COLO668 (cell line): Measurements from ENCODE around the gene EIF2S3B.

ENCODE experiments used
- DNase-seq: peaks from one replicate; lab custom pipeline; 2025; ENCODE audit not compliant: unreplicated experiment; lab: John Stamatoyannopoulos, UW

The EIF2S3B gene

DNA sequence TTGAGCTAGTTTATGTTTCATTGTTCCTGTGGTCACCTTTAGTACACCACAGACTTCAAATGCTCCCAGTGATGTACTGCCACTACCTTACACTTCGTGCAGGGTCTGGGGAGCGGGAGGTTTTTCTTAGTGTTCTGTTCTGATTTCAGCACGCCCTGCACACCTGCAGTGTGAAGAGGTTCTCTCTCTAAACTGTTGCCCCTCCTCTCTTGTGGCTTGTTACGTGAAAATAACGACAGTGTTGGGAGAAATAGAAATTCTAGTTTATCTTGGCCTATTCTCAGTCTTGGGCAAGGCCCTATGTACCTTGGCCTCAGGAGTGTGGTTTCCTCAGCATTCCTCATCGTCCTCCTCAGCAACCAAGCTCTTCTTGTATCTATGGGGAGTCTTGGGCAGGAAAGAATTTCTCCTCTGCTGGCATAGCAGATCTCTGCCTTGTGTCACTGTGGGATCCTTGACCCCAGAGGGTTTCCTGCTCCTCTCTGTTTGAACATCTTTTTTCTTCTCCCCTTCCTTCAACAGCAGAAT, 48.6 kb downstream of the EIF2S3B start:
- no peak for DNase-seq

- DNase-seq = no peak
These were observed 49.2 kb downstream of the EIF2S3B start for GRCh38 chr12:10554756-10555481.

GRCh38 chr12:10557329-10557728, 51.6 kb downstream of the EIF2S3B start:
- no peak for DNase-seq

GRCh38 chr12:10557766-10558165, 52.1 kb downstream of the EIF2S3B start:
- DNase-seq = no peak
